Liver (tissue), 9 donors: ENCODE data around the gene PXDN. TPM values are rescaled to one million over a fixed set of nuclear protein-coding genes. Genes with fewer than 3 reads are reported as not detected.
A peak's percentile ranks its signal among the peaks of the same experiment; 100 is the strongest.

Source experiments
- DNase-seq: peaks from one replicate; pipeline ENCODE4 v3.0.0-alpha.2; 2017; ENCODE audit warnings: low spot score
- H3K27ac ChIP-seq, 2 donors: one replicate each; pipeline ENCODE4 v1.7.0; 2013; ENCODE audit warnings: inconsistent platforms in 2 of 2, low read length in 2 of 2, control low read depth in 1 of 2, low read depth in 1 of 2, mild to moderate bottlenecking in 1 of 2
- H3K27me3 ChIP-seq, 4 donors: one replicate each; pipeline versions ENCODE4 v1.6.1 to v1.7.0; 2013; ENCODE audit warnings: low read length in 3 of 4, inconsistent platforms in 1 of 4, mild to moderate bottlenecking in 1 of 4, moderate library complexity in 1 of 4; ENCODE audit not compliant: control insufficient read depth in 4 of 4, insufficient read depth in 4 of 4
- H3K36me3 ChIP-seq, 4 donors: one replicate each; pipeline versions ENCODE4 v1.6.1 to v1.7.0; 2013; ENCODE audit warnings: low read length in 3 of 4, mild to moderate bottlenecking in 3 of 4, low read depth in 1 of 4, moderate library complexity in 1 of 4; ENCODE audit not compliant: control insufficient read depth in 4 of 4, insufficient read depth in 3 of 4
- H3K4me1 ChIP-seq, 4 donors: one replicate each; pipeline versions ENCODE4 v1.6.1 to v1.7.0; 2013; ENCODE audit warnings: low read length in 3 of 4, mild to moderate bottlenecking in 3 of 4, moderate library complexity in 1 of 4; ENCODE audit not compliant: control insufficient read depth in 4 of 4, insufficient read depth in 4 of 4
- H3K4me3 ChIP-seq, 3 donors: one replicate each; pipeline versions ENCODE4 v1.6.1 to v1.7.0; 2013; ENCODE audit warnings: low read length in 3 of 3, control low read depth in 1 of 3, low read depth in 1 of 3, mild to moderate bottlenecking in 1 of 3
- H3K9ac ChIP-seq, 2 donors: one replicate each; pipeline ENCODE4 v1.7.0; 2013; ENCODE audit warnings: low read length in 2 of 2, mild to moderate bottlenecking in 2 of 2, moderate library complexity in 2 of 2, control low read depth in 1 of 2, low read depth in 1 of 2
- H3K9me3 ChIP-seq, 4 donors: one replicate each; pipeline versions ENCODE4 v1.6.1 to v1.7.0; 2013; ENCODE audit warnings: low read length in 3 of 4; ENCODE audit not compliant: control insufficient read depth in 4 of 4
- EGR1 ChIP-seq, 2 donors: IDR thresholded peaks; 2 replicates each; pipeline ENCODE4 v1.6.1; 2016 to 2018; ENCODE audit warnings: antibody characterized with exemption in 2 of 2, low read depth in 2 of 2
- FOXA1 ChIP-seq: IDR thresholded peaks from 2 replicates; pipeline ENCODE4 v1.6.1; 2016; ENCODE audit warnings: antibody characterized with exemption
- FOXA2 ChIP-seq: IDR thresholded peaks from 2 replicates; pipeline ENCODE4 v1.6.1; 2016; ENCODE audit warnings: antibody characterized with exemption
- GABPA ChIP-seq, 2 donors: IDR thresholded peaks in 1 of 2; conservative IDR thresholded peaks in 1 of 2; 2 replicates each; pipeline ENCODE4 v1.6.1; 2016; ENCODE audit warnings: antibody characterized with exemption in 2 of 2, mild to moderate bottlenecking in 1 of 2, moderate library complexity in 1 of 2
- HNF4A ChIP-seq, 2 donors: conservative IDR thresholded peaks; 2 replicates each; pipeline ENCODE4 v1.6.1; 2016; ENCODE audit warnings: antibody characterized with exemption in 2 of 2, mild to moderate bottlenecking in 2 of 2
- HNF4G ChIP-seq: IDR thresholded peaks from 2 replicates; pipeline ENCODE4 v1.6.1; 2016; ENCODE audit warnings: antibody characterized with exemption
- JUND ChIP-seq, 2 donors: IDR thresholded peaks; 2 replicates each; pipeline ENCODE4 v1.6.1; 2016; ENCODE audit warnings: antibody characterized with exemption in 2 of 2
- NR2F2 ChIP-seq: IDR thresholded peaks from 2 replicates; pipeline ENCODE4 v1.6.1; 2016; ENCODE audit warnings: antibody characterized with exemption
- RAD21 ChIP-seq, 2 donors: IDR thresholded peaks; 2 replicates each; pipeline ENCODE4 v1.6.1; 2016; ENCODE audit warnings: antibody characterized with exemption in 2 of 2, mild to moderate bottlenecking in 2 of 2
- RXRA ChIP-seq, 2 donors: IDR thresholded peaks; 2 replicates each; pipeline ENCODE4 v1.6.1; 2017 to 2018; ENCODE audit warnings: antibody characterized with exemption in 2 of 2, mild to moderate bottlenecking in 1 of 2
- SP1 ChIP-seq: IDR thresholded peaks from 2 replicates; pipeline ENCODE4 v1.6.1; 2018; ENCODE audit warnings: antibody characterized with exemption, mild to moderate bottlenecking
- TAF1 ChIP-seq: conservative IDR thresholded peaks from 2 replicates; pipeline ENCODE4 v1.6.1; 2016; ENCODE audit warnings: antibody characterized with exemption, mild to moderate bottlenecking
- YY1 ChIP-seq: IDR thresholded peaks from 2 replicates; pipeline ENCODE4 v1.6.1; 2016; ENCODE audit warnings: antibody characterized with exemption, mild to moderate bottlenecking
- WGBS: extraction: QIAGEN DNeasy Blood & Tissue Kit; methylation state at CpG from one replicate; pipeline ENCODE4 v1.1.7; 2013; 5-methylcytosine and 5-hydroxymethylcytosine counted together
- polyA plus RNA-seq, 2 donors: library from polyadenylated mRNA; stranded (reverse) in 1 of 2; unstranded in 1 of 2; fragments of 200-250 nt in 1 of 2; fragments of >200 nt in 1 of 2; fragmentation: Nextera tagmentation in 1 of 2; extraction: Ambion mirVana in 1 of 2; gene quantifications; one replicate each; pipeline versions ENCODE4 v1.2.1 to v1.2.3, GENCODE V29; 2013 to 2015
- total RNA-seq, 2 donors: library from RNA; depleted of rRNA; stranded (reverse); fragments of >200 nt; gene quantifications; one replicate each; pipeline ENCODE4 v1.2.3, GENCODE V29; 2014
- TF ChIP-seq, protein P1 (sequence below): IDR thresholded peaks from 2 replicates; pipeline ENCODE4 v1.6.1; 2016; ENCODE audit warnings: antibody characterized with exemption
- TF ChIP-seq, protein P2 (sequence below): IDR thresholded peaks from 2 replicates; pipeline ENCODE4 v1.6.1; 2016; ENCODE audit warnings: antibody characterized with exemption, mild to moderate bottlenecking
- TF ChIP-seq, protein P3 (sequence below): fragments of 150-350 bp; IDR thresholded peaks from 2 replicates; pipeline ENCODE4 v1.5.1; 2017; ENCODE audit warnings: improper control_type of control experiment, low read depth, low read length; ENCODE audit not compliant: missing input control
- TF ChIP-seq, protein P4 (sequence below): IDR thresholded peaks from 2 replicates; pipeline ENCODE4 v1.6.1; 2016; ENCODE audit warnings: antibody characterized with exemption
- donor health status: healthy.
- donor health status: healthy.
- donor health status: healthy.
- donor health status: healthy.
- donor health status: healthy.

The PXDN gene
- total and polyA plus RNA-seq, 4 donors = 4.2 to 21.5 (median 16.9) TPM

- DNase-seq = no peak
- Histone ChIP-seq H3K4me1 (no peaks in the 10 kb centered on the region), H3K36me3 (no peaks in the 10 kb centered on the region), H3K4me3 (no peak overlapping the region), H3K27me3 (peaks cover 0 to 5% (median 0%) of the 10 kb centered on the region in 4 donors), H3K27ac (peak overlapping the region in 1 of 2 donors; percentile 73), H3K9me3 (no peaks in the 10 kb centered on the region), H3K9ac (no peak overlapping the region)
- TF ChIP-seq SP1 (no peak), GABPA (IDR thresholded peaks at IDR 0.05 in 1 of 2, conservative IDR thresholded peaks at IDR 0.05 in 1 of 2) (no peak), JUND (IDR thresholded peaks at IDR 0.05) (no peak), YY1 (no peak), TAF1 (no peak), HNF4G (no peak), RAD21 (IDR thresholded peaks at IDR 0.05) (no peak), FOXA2 (no peak), EGR1 (IDR thresholded peaks at IDR 0.05; ENCODE audit: low read depth in 2 of 2) (no peak), FOXA1 (no peak), NR2F2 (no peak), RXRA (IDR thresholded peaks at IDR 0.05) (no peak), HNF4A (conservative IDR thresholded peaks at IDR 0.05) (no peak)
- TF ChIP-seq, protein P1, sequence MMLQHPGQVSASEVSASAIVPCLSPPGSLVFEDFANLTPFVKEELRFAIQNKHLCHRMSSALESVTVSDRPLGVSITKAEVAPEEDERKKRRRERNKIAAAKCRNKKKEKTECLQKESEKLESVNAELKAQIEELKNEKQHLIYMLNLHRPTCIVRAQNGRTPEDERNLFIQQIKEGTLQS = no peak
- TF ChIP-seq, protein P2, sequence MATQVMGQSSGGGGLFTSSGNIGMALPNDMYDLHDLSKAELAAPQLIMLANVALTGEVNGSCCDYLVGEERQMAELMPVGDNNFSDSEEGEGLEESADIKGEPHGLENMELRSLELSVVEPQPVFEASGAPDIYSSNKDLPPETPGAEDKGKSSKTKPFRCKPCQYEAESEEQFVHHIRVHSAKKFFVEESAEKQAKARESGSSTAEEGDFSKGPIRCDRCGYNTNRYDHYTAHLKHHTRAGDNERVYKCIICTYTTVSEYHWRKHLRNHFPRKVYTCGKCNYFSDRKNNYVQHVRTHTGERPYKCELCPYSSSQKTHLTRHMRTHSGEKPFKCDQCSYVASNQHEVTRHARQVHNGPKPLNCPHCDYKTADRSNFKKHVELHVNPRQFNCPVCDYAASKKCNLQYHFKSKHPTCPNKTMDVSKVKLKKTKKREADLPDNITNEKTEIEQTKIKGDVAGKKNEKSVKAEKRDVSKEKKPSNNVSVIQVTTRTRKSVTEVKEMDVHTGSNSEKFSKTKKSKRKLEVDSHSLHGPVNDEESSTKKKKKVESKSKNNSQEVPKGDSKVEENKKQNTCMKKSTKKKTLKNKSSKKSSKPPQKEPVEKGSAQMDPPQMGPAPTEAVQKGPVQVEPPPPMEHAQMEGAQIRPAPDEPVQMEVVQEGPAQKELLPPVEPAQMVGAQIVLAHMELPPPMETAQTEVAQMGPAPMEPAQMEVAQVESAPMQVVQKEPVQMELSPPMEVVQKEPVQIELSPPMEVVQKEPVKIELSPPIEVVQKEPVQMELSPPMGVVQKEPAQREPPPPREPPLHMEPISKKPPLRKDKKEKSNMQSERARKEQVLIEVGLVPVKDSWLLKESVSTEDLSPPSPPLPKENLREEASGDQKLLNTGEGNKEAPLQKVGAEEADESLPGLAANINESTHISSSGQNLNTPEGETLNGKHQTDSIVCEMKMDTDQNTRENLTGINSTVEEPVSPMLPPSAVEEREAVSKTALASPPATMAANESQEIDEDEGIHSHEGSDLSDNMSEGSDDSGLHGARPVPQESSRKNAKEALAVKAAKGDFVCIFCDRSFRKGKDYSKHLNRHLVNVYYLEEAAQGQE = no peak
- TF ChIP-seq, protein P3, sequence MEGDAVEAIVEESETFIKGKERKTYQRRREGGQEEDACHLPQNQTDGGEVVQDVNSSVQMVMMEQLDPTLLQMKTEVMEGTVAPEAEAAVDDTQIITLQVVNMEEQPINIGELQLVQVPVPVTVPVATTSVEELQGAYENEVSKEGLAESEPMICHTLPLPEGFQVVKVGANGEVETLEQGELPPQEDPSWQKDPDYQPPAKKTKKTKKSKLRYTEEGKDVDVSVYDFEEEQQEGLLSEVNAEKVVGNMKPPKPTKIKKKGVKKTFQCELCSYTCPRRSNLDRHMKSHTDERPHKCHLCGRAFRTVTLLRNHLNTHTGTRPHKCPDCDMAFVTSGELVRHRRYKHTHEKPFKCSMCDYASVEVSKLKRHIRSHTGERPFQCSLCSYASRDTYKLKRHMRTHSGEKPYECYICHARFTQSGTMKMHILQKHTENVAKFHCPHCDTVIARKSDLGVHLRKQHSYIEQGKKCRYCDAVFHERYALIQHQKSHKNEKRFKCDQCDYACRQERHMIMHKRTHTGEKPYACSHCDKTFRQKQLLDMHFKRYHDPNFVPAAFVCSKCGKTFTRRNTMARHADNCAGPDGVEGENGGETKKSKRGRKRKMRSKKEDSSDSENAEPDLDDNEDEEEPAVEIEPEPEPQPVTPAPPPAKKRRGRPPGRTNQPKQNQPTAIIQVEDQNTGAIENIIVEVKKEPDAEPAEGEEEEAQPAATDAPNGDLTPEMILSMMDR = no peak
- TF ChIP-seq, protein P4, sequence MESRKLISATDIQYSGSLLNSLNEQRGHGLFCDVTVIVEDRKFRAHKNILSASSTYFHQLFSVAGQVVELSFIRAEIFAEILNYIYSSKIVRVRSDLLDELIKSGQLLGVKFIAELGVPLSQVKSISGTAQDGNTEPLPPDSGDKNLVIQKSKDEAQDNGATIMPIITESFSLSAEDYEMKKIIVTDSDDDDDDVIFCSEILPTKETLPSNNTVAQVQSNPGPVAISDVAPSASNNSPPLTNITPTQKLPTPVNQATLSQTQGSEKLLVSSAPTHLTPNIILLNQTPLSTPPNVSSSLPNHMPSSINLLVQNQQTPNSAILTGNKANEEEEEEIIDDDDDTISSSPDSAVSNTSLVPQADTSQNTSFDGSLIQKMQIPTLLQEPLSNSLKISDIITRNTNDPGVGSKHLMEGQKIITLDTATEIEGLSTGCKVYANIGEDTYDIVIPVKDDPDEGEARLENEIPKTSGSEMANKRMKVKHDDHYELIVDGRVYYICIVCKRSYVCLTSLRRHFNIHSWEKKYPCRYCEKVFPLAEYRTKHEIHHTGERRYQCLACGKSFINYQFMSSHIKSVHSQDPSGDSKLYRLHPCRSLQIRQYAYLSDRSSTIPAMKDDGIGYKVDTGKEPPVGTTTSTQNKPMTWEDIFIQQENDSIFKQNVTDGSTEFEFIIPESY = no peak
- WGBS = 54% methylated on average over 15 of the region's 15 CpGs
These were observed 137.7 kb downstream of the PXDN start for GRCh38 chr2:1606421-1607235.
